CD4-positive, alpha-beta T cell treated with Interleukin-6 for 4 hours (primary cell): Measurements from ENCODE around the gene NDUFV1.
"Not testable (repeated sequence)": the region's sequence is repeated elsewhere in the genome, so short reads cannot be mapped to it uniquely, and the experiment has no call there.

Source experiments
- DNase-seq: peaks from one replicate; pipeline ENCODE4 v3.0.0-alpha.2; 2020; ENCODE audit warnings: mixed read lengths

The NDUFV1 gene

DNA sequence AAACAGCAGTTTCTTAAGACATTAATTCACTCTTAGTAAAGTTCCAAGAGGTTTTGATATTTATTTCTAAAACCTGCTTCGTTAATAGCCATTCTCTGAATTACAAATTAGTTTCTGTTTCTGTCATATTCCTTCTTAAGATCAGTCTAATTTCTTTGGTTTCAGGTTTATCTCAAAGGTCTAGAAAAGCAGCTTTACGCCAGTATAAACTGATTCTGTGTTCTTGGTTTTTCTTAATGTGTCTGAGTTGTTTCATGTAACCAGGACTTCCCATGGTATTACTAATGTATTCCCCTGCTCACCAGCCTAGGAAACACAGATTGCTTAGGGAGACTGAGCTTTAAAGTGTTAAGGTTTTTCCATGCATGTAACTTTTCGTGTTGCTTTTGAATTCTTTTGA is 50.6 kb downstream of the NDUFV1 start:
- no peak for DNase-seq

DNA sequence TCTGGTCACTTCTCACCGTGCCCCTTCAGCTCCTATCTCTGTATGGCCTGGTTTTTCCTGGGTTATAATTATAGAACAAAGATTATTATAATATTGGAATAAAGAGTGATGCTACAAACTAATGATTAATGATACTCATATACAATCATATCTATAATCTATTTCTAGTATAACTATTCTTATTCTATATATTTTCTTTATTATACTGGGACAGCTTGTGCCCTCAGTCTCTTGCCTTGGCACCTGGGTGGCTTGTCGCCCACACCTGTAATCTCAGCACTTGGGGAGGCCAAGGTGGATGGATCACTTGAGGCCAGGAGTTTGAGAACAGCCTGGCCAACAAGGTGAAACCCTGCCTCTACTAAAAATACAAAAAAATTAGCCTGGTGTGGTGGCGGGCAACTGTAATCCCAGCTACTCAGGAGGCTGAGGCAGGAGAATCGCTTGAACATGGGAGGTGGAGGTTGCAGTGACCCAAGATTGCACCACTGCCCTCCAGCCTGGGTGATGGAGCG is 53.0 kb downstream of the NDUFV1 start:
- not testable (repeated sequence) for DNase-seq

DNA sequence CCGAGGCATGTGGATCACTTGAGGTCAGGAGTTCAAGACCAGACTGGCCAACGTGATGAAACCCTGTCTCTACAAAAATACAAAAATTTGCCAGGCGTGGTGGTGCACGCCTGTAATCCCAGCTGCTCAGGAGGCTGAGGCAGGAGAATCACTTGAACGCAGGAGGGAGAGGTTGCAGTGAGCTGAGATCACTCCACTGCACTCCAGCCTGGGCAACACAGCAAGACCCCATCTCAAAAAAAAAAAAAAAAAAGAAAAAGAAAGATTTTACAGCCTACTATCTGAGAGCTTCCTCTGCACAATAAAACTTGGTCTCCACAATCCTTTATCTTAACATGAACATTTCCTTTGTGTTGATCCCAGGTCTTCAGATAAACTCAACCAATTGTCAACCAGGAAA is 54.0 kb downstream of the NDUFV1 start:
- not testable (repeated sequence) for DNase-seq
